Dedifferentiated amniotic fluid mesenchymal stem cell (primary cell): ENCODE results near the gene ARHGEF10L.

Experiments used
- DNase-seq: peaks from one replicate; pipeline ENCODE4 v3.0.0-alpha.2; 2016; ENCODE audit errors: extremely low spot score

Gene ARHGEF10L

GRCh38 chr1:17546946-17547670, 7.6 kb downstream of the ARHGEF10L start:
- DNase-seq, result no peak

- no peak for DNase-seq
Measured at GRCh38 chr1:17549384-17549783, 9.9 kb downstream of the ARHGEF10L start.

- no peak for DNase-seq
Measured at GRCh38 chr1:17550729-17551584, 11.5 kb downstream of the ARHGEF10L start.

GRCh38 chr1:17551755-17552234, 12.3 kb downstream of the ARHGEF10L start:
- no peak for DNase-seq

GRCh38 chr1:17553975-17554700, 14.6 kb downstream of the ARHGEF10L start:
- peak; percentile 70 for DNase-seq

- no peak for DNase-seq
Measured at GRCh38 chr1:17554954-17555353, 15.5 kb downstream of the ARHGEF10L start.

GRCh38 chr1:17557986-17558385, 18.5 kb downstream of the ARHGEF10L start:
- DNase-seq, result no peak

GRCh38 chr1:17558541-17558940, 19.0 kb downstream of the ARHGEF10L start:
- DNase-seq, result no peak

- no peak for DNase-seq
Measured at GRCh38 chr1:17558954-17559614, 19.6 kb downstream of the ARHGEF10L start.

- DNase-seq, result no peak
Measured at GRCh38 chr1:17559615-17560419, 20.3 kb downstream of the ARHGEF10L start.

GRCh38 chr1:17561247-17561548, 21.7 kb downstream of the ARHGEF10L start:
- no peak for DNase-seq

- DNase-seq, result peak; percentile 19
Measured at GRCh38 chr1:17561561-17561985, 22.1 kb downstream of the ARHGEF10L start.

- DNase-seq, result no peak
Measured at GRCh38 chr1:17562375-17562774, 22.9 kb downstream of the ARHGEF10L start.

GRCh38 chr1:17563494-17564281, 24.2 kb downstream of the ARHGEF10L start:
- no peak for DNase-seq

GRCh38 chr1:17564458-17565393, 25.2 kb downstream of the ARHGEF10L start:
- DNase-seq, result no peak

- DNase-seq, result no peak
Measured at GRCh38 chr1:17565461-17566252, 26.2 kb downstream of the ARHGEF10L start.

- no peak for DNase-seq
Measured at GRCh38 chr1:17566417-17566816, 26.9 kb downstream of the ARHGEF10L start.

- DNase-seq, result no peak
Measured at GRCh38 chr1:17566892-17567291, 27.4 kb downstream of the ARHGEF10L start.
